Uterus (tissue), 2 donors: ENCODE results near the gene KCNC2.

Source experiments
- CTCF ChIP-seq, 4 experiments: fragments of 200-600 bp in 2 of 4; fragments of 450-650 bp in 2 of 4; sonication (generic) in 2 of 4; IDR thresholded peaks; one replicate each; pipeline ENCODE4 v1.5.1; 2016 to 2019; ENCODE audit warnings: antibody characterized with exemption in 4 of 4, mild to moderate bottlenecking in 2 of 4, moderate library complexity in 1 of 4
- POLR2A ChIP-seq, 2 donors: fragments of 450-650 bp; IDR thresholded peaks; one replicate each; pipeline ENCODE4 v1.6.1; 2016; ENCODE audit warnings: antibody characterized with exemption in 2 of 2, mild to moderate bottlenecking in 1 of 2, moderate library complexity in 1 of 2

- TF ChIP-seq POLR2A (IDR thresholded peaks at IDR 0.05) (no peak), CTCF (IDR thresholded peaks at IDR 0.05) (no peak)
These were observed 189.5 kb downstream of the KCNC2 start for GRCh38 chr12:75020068-75020557.
